MG63 (cell line): Measurements from ENCODE around the gene AP1M2. TPM values are rescaled to one million over a fixed set of nuclear protein-coding genes. Genes with fewer than 3 reads are reported as not detected.
"Not testable (repeated sequence)": the region's sequence is repeated elsewhere in the genome, so short reads cannot be mapped to it uniquely, and the experiment has no call there.

Source experiments
- DNase-seq: peaks from one replicate; pipeline ENCODE4 v3.0.0-alpha.2; 2020
- H3K27me3 ChIP-seq: fragments of 250-450 bp; sonication (Bioruptor Pico); 2 replicates; pipeline ENCODE4 v1.5.1; 2020; ENCODE audit warnings: mild to moderate bottlenecking, moderate library complexity
- H3K36me3 ChIP-seq: fragments of 250-450 bp; sonication (Bioruptor Pico); 2 replicates; pipeline ENCODE4 v1.5.1; 2020; ENCODE audit warnings: mild to moderate bottlenecking, moderate library complexity
- H3K4me3 ChIP-seq: fragments of 250-450 bp; sonication (Bioruptor Pico); 2 replicates; pipeline ENCODE4 v1.5.1; 2020; ENCODE audit warnings: mild to moderate bottlenecking, moderate library complexity
- H3K9me3 ChIP-seq: fragments of 250-450 bp; sonication (Bioruptor Pico); 2 replicates; pipeline ENCODE4 v1.5.1; 2020; ENCODE audit warnings: mild to moderate bottlenecking, moderate library complexity
- total RNA-seq: library from RNA; depleted of rRNA; stranded (reverse); fragments of >200 nt; shearing (Covaris generic); gene quantifications from 2 replicates; pipeline ENCODE4 v1.2.3, GENCODE V29; 2014; ENCODE audit warnings: low replicate concordance

AP1M2 gene
- total RNA-seq, 1 experiment from 2014 or later: 1.4 TPM

DNA sequence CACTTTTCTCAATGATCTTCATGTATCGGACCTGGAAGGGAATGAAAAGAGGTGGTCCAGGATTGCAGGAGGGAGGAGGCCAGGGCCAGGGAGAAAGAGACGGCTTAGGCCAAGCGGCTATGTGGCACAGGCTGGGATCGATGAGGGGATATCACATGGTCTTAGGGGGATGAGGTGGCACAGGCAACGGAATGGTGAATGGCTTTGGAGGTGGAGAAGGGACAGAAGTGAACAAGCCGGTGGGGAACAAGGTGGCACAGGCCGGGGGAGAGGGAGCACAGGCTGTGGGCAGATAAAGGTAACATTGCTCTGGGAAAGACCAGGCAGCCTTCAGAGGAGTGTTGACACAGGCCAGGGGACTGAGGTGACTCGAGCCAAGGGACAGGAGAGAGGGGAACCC is 12.7 kb downstream of the AP1M2 start:
- Histone ChIP-seq H3K27me3 (no peaks in the 10 kb centered on the region; the same call in 1 of the 2 replicates), H3K36me3 (no peaks in the 10 kb centered on the region), H3K4me3 (no peak overlapping the region), H3K9me3 (no peaks in the 10 kb centered on the region)
- no peak for DNase-seq

DNA sequence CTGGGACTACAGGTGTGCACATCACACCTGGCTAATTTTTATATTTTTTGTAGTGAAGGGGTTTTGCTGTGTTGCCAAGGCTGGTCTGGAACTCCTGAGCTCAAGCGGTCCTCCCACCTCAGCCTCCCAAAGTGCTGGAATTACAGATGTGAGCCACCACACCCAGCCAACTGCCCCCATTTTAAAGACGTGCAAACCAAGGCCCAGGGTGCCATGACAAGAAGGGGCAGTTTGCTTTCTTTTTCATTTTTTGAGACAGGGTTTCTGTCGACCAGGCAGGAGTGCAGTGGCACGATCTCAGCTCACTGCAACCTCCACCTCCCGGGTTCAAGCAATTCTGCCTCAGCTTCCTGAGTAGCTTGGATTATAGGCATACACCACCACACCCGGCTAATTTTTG is 13.3 kb downstream of the AP1M2 start:
- not testable (repeated sequence) for DNase-seq, H3K27me3 ChIP-seq, H3K36me3 ChIP-seq, H3K9me3 ChIP-seq, H3K4me3 ChIP-seq

DNA sequence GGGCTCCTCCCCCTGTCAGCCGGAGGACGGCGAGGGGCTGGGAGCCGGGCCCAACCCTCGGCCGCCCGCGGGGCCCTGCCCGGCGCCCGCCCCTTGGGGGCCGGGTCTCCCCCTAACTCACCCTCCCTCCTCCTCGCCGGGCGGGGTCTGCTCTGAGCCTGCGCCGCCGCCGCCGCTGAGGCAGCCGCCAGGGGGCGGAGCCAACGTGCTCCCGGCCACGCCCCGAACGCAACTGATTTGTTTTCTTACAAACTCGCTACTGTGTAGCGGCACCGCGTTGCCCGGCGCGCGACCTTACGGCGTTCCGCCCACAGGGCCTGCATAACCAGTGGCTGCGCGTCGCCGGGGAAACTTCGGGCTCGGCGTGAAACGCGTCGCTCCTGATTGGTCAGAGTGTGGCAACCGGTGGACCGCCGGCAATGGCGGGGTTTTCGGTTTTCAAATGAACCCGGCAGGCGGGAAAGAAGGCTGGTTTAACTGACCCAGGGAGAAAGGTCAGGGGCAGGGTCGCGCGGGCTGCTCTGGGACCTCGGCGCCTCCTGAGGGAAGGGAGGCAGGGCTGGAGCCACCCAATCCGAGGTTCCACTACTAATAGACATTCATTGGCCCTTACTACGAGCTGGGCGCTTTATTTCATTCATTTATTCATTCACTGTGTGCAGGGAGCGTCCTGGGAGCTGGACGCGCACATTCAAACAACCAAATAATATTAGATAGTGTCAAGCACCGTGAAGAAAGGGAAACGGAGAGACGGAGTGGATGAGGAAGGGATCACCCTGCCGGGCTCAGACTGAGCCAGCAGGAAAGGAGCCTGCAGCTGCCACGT is 18.1 kb downstream of the AP1M2 start, which contains the start of gene CDKN2D:
CDKN2D (minus strand) TSS at position 154 of the 826 bp plus-strand sequence. CDS start 326 bp downstream, outside the sequence.
- peaks cover 13% of the 10 kb centered on the region for H3K36me3 ChIP-seq
- H3K4me3 ChIP-seq: peak within 1 kb of the TSS; percentile 58
- no peaks in the 10 kb centered on the region; the same call in 1 of the 2 replicates for H3K27me3 ChIP-seq
- H3K9me3 ChIP-seq: no peaks in the 10 kb centered on the region
- peak; percentile 100 for DNase-seq

DNA sequence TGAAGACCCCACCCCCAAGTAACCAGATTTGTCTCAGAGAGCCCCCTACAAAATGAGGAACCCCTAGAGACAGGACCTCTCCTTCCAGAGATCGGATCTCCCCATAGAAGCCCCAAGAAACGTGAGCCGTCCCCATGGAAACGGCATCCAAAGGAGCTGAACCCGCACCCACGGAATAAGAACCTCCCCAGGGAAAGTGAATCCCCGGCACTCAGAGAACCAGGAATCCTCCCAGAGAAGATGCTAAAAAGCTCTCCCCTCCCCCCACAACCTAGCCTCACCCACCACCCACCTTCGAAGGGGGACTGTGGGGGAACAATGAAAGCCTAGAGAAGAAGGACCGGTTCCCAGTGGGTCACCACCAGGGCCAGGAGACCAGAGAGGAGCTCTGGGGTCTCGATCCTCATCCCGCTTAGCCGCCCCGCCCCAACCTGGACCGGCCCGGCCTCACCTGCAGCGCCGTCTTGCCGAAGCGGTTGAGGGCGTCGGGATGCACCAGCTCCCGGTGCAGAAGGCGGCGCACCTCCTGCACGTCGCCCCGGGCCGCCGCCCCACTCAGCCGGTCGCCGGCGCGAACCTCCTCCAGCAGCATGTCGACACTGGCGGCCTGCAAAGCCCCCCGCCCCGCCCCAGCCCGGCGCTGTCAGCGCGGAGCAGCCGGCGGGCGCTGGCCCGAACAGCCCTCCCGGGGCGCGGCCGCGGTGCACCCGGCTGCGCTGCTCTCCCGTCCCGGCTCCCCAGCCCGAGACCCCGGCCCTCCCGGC is 18.9 kb downstream of the AP1M2 start:
- Histone ChIP-seq H3K9me3 (no peaks in the 10 kb centered on the region), H3K27me3 (no peaks in the 10 kb centered on the region; the same call in 1 of the 2 replicates), H3K36me3 (peaks cover 20% of the 10 kb centered on the region), H3K4me3 (peak overlapping the region; percentile 58)
- DNase-seq: no peak

DNA sequence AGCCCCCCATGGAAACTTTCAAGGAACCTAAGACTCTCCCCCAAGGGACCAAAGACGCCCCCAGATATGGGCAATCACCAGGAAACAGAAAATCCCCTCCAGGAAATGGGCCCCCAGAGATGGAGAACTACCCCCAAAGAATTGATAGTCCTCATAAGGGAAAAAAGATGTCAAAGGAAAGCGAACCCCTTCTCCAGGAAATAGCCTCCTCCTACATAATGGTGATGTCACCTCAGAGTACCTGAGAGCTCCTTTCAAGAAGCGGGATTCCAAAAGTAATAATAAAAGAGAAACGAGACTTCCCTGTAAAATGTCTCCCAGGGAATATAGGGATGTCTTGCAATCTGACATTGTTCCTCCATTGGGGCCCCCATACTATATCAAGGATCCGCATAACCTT is 19.5 kb downstream of the AP1M2 start:
- peaks cover 26% of the 10 kb centered on the region for H3K36me3 ChIP-seq
- H3K4me3 ChIP-seq: peak overlapping the region; percentile 58
- no peaks in the 10 kb centered on the region; the same call in 1 of the 2 replicates for H3K27me3 ChIP-seq
- H3K9me3 ChIP-seq: no peaks in the 10 kb centered on the region
- DNase-seq: no peak

DNA sequence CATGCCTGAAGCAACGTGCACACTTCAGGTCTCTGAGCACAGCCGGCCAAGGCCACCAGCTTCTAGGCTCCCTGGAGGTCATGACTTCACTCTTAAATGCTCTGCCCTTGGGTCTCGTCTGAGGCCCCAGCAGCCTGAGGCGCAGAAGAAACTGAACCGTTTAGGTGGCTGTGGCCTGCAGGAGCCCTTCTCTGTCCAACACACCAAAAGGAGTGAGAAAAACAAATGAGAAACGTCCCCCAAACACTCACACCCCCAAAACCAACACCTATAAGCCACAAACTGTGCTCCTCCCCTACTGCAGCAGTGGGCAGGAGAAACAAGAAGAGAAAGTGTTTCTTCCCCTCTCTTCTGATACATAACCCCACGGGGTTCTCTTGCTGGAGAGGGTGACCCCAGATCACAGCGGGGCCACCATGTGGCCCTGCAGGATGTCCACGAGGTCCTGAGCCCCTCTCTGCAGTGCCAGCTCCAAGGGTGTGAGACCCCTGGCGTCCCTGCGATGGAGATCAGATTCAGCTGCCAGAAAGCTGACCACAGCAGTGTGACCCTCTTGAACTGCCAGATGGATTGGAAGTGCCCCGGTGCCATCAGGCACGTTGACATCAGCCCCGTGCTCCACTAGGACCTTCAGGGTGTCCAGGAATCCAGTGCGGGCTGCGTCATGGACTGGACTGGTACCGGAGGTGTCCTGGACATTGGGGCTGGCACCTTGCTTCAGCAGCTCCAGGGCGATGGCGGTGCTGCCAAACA is 20.3 kb downstream of the AP1M2 start:
- no peak for DNase-seq
- peaks cover 34% of the 10 kb centered on the region for H3K36me3 ChIP-seq

DNA sequence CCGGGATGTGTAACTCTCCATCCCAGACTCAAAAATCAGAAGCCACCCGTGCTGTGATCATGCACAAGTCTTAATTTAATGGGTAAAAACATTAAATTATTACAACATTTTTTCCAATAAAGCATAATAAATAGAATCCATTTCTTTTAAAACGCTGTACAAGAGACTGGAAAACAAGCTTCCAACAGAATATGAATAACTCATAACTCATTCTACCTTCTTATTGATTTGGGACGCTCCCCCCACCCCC is 20.8 kb downstream of the AP1M2 start:
- no peak for DNase-seq
- no peaks in the 10 kb centered on the region for H3K27me3 ChIP-seq
- H3K36me3 ChIP-seq: peaks cover 39% of the 10 kb centered on the region
- no peaks in the 10 kb centered on the region for H3K9me3 ChIP-seq
- peak overlapping the region; percentile 79 for H3K4me3 ChIP-seq

More for the DNA sequence above, 20.3 kb downstream of the AP1M2 start:
- no peaks in the 10 kb centered on the region for H3K9me3 ChIP-seq
- H3K4me3 ChIP-seq: peak overlapping the region; percentile 79
- H3K27me3 ChIP-seq: no peaks in the 10 kb centered on the region

DNA sequence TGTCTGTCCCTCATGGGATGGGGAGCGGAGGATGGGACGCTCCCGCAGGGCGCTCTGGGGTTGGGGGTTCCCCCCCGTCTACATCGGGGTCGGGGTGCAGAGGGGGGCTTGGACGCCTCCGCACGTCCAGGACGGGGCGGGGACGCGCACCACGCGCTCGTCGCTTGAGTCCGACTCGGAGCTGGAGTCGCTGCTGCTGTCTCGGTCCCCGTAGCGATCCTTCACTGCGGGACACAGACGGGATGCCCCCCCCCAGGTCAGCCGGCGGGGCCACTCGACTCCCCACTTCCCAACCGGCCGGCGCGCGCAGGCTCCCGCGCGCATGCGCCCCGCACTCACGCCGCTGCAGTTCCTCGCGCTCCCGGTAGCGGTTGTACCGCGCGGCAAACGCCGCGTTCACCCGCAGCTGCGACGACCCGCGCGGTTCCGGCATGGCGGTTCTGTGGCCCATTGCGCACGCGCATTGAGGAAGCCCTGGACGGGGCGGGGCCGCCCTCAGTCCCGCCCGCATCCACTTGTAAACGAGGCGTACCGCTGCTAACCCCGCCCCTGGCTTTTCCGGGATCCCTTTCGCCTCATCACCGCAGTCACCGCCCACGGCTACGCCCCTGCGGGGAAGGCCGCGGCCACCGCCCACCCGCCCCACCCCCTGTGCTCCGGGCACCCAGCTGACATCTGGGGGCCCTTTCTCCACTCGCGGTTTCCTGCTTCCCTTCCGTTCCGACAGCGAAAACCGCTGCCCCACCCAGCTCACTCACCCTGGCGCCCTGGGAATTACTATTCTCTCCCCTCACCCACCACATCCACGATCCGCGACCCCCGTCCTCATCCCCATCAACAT is 21.3 kb downstream of the AP1M2 start, which contains the start of gene KRI1:
KRI1 (minus strand) TSS at position 444 of the 841 bp plus-strand sequence; CDS start at position 433, 11 bp downstream.
- Histone ChIP-seq H3K4me3 (peak within 1 kb of the TSS; percentile 79), H3K36me3 (peaks cover 45% of the 10 kb centered on the region), H3K27me3 (no peaks in the 10 kb centered on the region), H3K9me3 (no peaks in the 10 kb centered on the region)
- peak; percentile 99 for DNase-seq

DNA sequence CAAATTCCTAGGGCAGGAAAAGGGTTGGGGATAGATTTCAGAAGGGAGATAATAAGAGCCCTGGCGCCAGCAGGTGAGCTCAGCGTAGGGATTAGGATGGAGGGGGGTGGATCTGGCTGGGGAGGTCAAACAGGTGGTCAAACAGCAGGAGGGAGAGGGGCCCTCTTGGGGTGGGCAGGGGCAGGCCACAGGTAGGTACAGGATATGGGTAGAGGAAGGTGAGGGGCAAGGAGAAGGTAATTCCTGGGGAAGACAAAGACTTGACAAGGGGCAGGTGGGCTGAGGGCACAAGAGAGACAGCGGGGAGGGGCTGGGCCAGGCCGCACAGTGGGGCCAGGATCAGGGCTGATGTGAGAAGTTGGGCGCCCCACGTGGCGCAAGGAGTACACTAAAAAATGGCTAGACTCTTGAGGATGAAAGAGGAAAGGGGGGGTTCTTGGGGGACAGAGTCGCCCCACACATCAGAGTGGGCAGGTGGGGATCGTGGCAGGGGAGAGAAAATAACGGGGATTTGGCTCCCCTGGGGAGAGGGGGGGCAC is 22.0 kb downstream of the AP1M2 start:
- peak; percentile 73 for DNase-seq
- peaks cover 52% of the 10 kb centered on the region for H3K36me3 ChIP-seq

DNA sequence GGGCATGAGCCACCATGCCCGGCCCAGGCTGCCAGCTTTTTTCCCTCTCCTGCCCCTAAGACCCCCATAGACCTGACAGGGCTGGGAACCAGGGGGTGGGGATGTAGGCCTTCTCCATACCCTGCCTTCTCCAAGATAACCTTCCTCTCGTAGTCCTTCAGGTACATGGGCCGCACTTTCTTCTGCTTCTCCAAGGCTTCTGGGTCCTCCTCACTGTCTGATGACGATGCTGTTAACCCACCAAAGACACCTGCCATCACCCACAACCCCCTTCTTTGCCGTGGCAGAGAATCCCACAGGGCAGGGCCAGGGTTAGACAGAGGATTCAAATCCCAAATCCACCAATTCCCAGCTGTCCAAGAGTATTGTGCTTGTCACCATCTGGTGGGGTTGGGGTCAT is 24.5 kb downstream of the AP1M2 start:
- Histone ChIP-seq H3K27me3 (no peaks in the 10 kb centered on the region), H3K36me3 (peaks cover 76% of the 10 kb centered on the region), H3K9me3 (no peaks in the 10 kb centered on the region), H3K4me3 (no peak overlapping the region)
- DNase-seq: no peak

More for the DNA sequence above, 22.0 kb downstream of the AP1M2 start:
- H3K9me3 ChIP-seq: no peaks in the 10 kb centered on the region
- H3K27me3 ChIP-seq: no peaks in the 10 kb centered on the region
- H3K4me3 ChIP-seq: peak overlapping the region; percentile 79

DNA sequence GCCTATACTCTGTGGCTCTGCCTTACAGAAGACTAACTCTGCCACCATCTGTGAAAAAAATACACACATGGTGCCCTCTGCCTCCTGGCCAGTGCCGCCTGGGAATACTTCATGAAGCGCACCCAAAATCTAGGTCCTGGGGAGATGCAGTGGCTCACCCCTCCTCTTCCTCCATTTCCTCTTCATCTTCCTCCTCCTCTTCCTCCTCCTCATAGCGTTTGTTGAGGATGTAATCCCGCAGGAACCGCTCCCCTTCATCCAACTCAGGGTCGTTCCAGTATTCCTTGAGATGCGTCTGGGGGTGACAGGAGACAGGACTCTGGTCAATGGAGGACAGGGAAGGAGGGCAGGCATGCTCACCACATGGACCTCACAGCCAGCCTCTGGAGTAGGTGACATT is 27.0 kb downstream of the AP1M2 start:
- Histone ChIP-seq H3K4me3 (no peak overlapping the region), H3K36me3 (peaks cover 94% of the 10 kb centered on the region), H3K27me3 (no peaks in the 10 kb centered on the region), H3K9me3 (no peaks in the 10 kb centered on the region)
- DNase-seq: no peak

DNA sequence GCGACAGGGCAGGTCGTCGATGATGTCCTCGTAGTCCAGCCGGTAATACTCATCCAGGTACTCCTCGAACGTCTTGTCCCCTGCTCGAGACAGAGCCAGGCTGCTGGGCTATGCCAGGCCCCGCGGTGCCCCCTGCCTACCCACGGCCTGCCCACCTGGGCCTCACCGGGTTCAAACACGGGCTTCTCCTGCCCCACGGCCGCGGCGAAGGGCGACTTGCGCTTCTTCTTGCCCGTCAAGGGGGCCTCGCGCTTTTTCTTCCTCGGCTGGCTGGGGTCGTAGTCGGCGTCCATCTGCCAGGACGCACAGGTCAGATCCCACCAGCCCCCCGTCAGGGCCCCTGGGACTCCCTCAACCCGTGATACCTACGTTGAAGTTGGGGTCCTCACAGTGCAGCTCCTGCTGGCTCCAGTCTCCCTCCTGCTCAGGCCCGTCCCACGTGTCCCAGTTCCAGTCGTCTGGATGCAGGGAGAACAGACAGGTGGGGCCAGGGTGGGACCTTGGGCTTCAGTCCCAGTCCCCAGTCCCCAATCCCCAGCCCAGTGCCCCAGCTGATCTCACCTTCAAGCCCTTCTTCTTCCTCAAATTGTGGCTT is 29.4 kb downstream of the AP1M2 start:
- no peak for DNase-seq
- Histone ChIP-seq H3K4me3 (no peak overlapping the region), H3K27me3 (no peaks in the 10 kb centered on the region), H3K9me3 (no peaks in the 10 kb centered on the region), H3K36me3 (peaks cover 98% of the 10 kb centered on the region)

DNA sequence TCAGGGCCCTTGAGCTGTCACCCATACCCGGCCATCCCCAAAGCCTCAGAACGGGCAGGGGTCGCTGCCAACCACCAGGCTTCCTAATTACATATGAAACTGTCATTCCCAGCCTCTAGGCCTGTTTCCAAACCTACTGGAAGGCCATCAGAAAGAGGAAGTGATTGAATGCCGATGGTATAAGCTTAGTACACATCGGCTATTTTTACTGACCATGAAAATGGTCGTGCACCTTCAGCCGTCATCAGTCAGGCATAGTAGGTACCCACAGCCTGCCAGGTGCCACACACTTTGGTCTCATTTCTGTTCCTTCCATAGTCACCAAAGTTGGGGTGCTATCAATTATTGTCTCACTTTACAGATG is 31.5 kb downstream of the AP1M2 start:
- DNase-seq: no peak
- Histone ChIP-seq H3K9me3 (0 out of 2 replicates have a peak, but pooled peaks cover 3% of the 10 kb centered on the region), H3K4me3 (no peak overlapping the region), H3K36me3 (peaks cover 96% of the 10 kb centered on the region), H3K27me3 (no peaks in the 10 kb centered on the region)

DNA sequence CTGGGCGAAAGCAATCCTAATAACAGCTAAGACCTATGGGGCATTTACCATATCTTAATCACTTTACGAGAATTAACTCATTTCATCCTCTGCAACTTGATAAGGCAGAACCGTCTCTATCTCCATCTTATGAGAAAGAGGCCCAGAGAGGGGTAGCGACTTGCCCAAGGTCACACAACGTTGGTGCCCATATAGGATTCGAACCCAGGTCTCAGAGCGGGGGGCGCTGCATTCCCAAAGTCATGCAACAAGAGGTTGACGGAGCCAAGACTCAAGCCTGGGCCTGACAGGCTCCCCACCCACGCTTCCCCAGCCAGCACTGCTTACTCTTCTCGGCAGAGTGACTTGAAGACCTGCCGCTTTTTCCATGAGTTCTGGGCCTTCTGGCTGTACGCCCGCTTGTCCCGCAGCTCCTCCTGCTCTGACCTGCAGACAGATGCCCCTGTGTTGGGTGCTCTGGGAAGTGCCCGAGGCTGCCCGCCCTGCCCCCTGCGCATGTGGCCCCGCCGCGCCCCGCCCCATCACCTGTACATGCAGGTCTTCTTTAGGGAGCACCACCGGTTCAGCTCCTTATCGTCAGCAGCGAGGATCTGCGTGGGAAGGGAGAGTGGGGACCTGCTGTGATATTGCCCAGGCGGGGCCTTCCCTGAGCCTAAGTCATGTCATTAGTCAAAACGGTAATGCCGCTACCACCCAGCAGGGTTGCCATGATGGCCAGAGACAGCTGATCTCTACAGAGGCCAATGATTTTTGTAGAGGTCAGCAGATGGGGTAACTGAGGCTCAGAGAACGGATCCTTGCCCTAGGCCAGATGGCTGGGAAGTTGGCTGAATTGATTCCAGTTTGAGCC is 32.1 kb downstream of the AP1M2 start:
- DNase-seq: no peak
- Histone ChIP-seq H3K27me3 (no peaks in the 10 kb centered on the region), H3K9me3 (0 out of 2 replicates have a peak, but pooled peaks cover 3% of the 10 kb centered on the region), H3K4me3 (no peak overlapping the region), H3K36me3 (peaks cover 95% of the 10 kb centered on the region)

DNA sequence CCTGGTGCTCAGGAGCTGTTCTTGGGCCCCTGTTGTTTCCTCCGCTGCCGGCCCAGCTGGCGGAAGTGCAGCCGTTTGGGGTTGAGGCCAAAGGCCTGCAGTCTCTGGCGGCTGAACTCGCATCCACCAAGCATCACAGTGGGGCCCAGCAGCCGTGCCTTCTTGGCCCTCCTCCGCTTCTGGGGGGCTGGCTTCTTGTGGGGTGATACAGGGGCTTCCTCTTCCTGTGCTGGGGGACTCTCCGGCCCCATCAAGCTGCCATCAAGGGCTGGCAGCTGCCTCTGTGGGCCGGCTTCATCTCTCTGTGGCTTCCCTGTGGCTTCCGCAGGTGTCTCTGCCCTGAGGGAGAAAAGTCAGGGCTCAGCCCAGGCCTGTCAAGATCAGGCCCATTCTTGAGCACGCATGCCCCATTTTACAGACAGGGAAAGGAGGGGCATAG is 33.1 kb downstream of the AP1M2 start:
- DNase-seq: no peak
- H3K9me3 ChIP-seq: 0 out of 2 replicates have a peak, but pooled peaks cover 3% of the 10 kb centered on the region
- peaks cover 95% of the 10 kb centered on the region for H3K36me3 ChIP-seq
- H3K27me3 ChIP-seq: no peaks in the 10 kb centered on the region
- H3K4me3 ChIP-seq: no peak overlapping the region
